ENCODE results near the gene PCSK1.

The PCSK1 gene

GRCh38 chr5:96433066-96433447, at the start of gene PCSK1:
PCSK1 (minus strand) TSS chr5:96433248; CDS start chr5:96433042, 206 bp downstream.
- Histone ChIP-seq H3K4me3 (ENCODE audit: low read length) (peak within 1 kb of the TSS; percentile 33), H3K4me1 (ENCODE audit: insufficient read depth, low read length) (peaks cover 14% of the 10 kb centered on the region), H3K9me3 (ENCODE audit: low read length) (no peaks in the 10 kb centered on the region), H3K27me3 (ENCODE audit: insufficient read depth, low read length) (peaks cover 38% of the 10 kb centered on the region), H3K36me3 (ENCODE audit: insufficient read depth, low read length) (no peaks in the 10 kb centered on the region), H2AFZ (ENCODE audit: low read depth, low read length) (peak within 1 kb of the TSS; percentile 23)

GRCh38 chr5:96481867-96482266, 48.8 kb upstream of the PCSK1 start:
- H3K36me3 ChIP-seq (ENCODE audit: insufficient read depth, low read length), result no peaks in the 10 kb centered on the region
- no peak overlapping the region for H2AFZ ChIP-seq (ENCODE audit: low read depth, low read length)
- peaks cover 4% of the 10 kb centered on the region for H3K27me3 ChIP-seq (ENCODE audit: insufficient read depth, low read length)
- no peaks in the 10 kb centered on the region for H3K9me3 ChIP-seq (ENCODE audit: low read length)
- H3K4me3 ChIP-seq (ENCODE audit: low read length), result no peak overlapping the region
- no peaks in the 10 kb centered on the region for H3K4me1 ChIP-seq (ENCODE audit: insufficient read depth, low read length)

DNA sequence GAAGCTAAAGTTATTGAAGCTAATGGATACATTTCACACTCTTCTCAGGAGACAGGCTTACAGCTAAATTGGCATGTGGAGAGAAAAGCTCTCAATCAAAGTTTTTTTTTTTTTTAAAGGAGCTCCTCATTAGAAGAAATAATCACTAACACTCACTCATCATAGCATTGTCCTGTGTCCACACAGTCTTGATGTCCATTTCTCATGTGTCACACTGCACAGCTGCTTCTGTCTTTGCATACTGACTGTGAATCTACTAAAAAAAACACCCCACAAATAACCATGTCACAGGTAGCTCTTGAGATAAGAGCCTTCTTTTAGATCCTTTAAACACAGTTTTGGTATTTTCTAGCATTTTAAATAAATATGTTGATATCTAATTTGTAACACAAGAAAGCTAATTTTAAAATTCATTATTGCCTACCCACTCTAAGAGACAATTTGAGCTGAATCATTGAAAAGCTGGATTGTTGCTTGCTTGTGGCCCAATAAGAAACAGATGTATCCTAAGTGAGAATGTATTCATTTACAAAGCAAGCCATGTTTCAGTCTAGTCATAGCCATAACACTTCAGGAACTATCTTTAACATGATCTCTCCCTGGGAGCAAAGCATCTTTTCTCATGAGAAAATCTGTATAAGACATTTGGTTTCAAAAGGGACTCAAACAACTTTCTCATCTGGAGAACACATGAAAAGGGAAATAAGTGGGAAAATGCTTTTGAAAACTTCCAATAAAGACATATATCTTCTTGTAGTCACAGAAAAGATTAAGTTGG, 48.1 kb upstream of the PCSK1 start:
- Histone ChIP-seq H3K36me3 (ENCODE audit: insufficient read depth, low read length) (no peaks in the 10 kb centered on the region), H3K4me1 (ENCODE audit: insufficient read depth, low read length) (no peaks in the 10 kb centered on the region), H3K27me3 (ENCODE audit: insufficient read depth, low read length) (peaks cover 4% of the 10 kb centered on the region), H3K9me3 (ENCODE audit: low read length) (no peaks in the 10 kb centered on the region), H3K4me3 (ENCODE audit: low read length) (no peak overlapping the region), H2AFZ (ENCODE audit: low read depth, low read length) (no peak overlapping the region)

DNA sequence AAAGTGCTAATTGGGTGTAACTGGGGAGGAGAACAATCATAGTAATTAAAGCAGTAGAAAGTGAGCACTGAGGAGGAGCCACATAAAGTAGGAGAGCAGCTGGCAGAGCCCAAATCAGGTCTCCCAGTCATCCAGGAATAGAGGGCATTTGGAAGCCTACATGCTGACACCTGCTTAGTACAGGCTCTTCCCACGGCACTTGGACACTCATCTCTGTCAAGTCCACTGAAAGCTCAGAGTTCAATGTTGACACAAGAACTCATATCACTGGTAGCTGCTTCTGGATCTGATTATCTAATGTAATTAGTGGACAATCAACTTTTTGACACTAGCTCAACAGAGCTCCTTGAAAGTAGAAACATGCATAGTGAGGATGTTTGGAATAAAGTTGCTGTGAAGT, 45.9 kb upstream of the PCSK1 start:
- Histone ChIP-seq H3K4me1 (ENCODE audit: insufficient read depth, low read length) (no peaks in the 10 kb centered on the region), H3K9me3 (ENCODE audit: low read length) (no peaks in the 10 kb centered on the region), H3K4me3 (ENCODE audit: low read length) (no peak overlapping the region), H2AFZ (ENCODE audit: low read depth, low read length) (no peak overlapping the region), H3K27me3 (ENCODE audit: insufficient read depth, low read length) (no peaks in the 10 kb centered on the region), H3K36me3 (ENCODE audit: insufficient read depth, low read length) (no peaks in the 10 kb centered on the region)

DNA sequence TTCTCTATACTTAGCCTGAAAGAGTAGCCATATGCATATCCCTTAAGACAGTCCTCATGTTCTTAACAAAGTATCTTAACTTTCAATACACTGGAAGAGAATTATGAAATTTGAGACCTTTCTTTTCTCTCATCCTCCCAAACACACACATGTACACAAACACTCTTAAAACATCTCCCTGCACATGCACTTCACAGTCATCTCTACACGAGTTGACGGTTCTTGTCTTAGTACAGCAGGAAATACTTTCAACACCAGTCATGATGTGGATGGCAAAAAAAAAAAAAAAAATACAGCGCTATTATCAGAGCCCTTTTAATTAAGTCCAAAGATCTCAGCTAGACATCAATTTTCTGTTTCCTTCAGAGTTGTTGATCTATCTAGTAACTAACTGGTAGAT, 43.6 kb upstream of the PCSK1 start:
- Histone ChIP-seq H3K4me3 (ENCODE audit: low read length) (no peak overlapping the region), H3K36me3 (ENCODE audit: insufficient read depth, low read length) (no peaks in the 10 kb centered on the region), H2AFZ (ENCODE audit: low read depth, low read length) (no peak overlapping the region), H3K4me1 (ENCODE audit: insufficient read depth, low read length) (no peaks in the 10 kb centered on the region), H3K27me3 (ENCODE audit: insufficient read depth, low read length) (no peaks in the 10 kb centered on the region), H3K9me3 (ENCODE audit: low read length) (no peaks in the 10 kb centered on the region)

DNA sequence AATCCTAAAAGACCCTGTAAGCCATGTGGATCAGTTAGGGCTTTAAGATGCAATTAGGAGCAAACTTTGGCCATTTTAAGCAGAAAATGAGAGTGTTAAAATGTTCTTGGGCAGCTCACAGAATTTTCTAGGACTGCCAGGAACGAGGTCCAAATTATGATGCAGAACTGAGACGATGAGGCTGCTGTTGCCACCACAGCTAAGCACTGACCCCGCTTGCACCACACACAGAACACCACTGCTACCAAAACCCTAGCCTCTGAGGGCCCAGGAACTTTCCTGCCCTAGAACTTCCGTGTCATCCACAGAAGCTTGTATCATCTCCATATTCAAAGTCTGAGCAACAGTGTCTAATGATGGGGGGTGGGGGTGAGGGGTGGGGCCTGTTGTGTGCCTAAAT, 41.0 kb upstream of the PCSK1 start:
- Histone ChIP-seq H3K36me3 (ENCODE audit: insufficient read depth, low read length) (no peaks in the 10 kb centered on the region), H3K4me3 (ENCODE audit: low read length) (no peak overlapping the region), H2AFZ (ENCODE audit: low read depth, low read length) (no peak overlapping the region), H3K9me3 (ENCODE audit: low read length) (no peaks in the 10 kb centered on the region), H3K4me1 (ENCODE audit: insufficient read depth, low read length) (peaks cover 12% of the 10 kb centered on the region), H3K27me3 (ENCODE audit: insufficient read depth, low read length) (no peaks in the 10 kb centered on the region)

GRCh38 chr5:96473155-96473554, 40.1 kb upstream of the PCSK1 start:
- peaks cover 12% of the 10 kb centered on the region for H3K4me1 ChIP-seq (ENCODE audit: insufficient read depth, low read length)
- no peaks in the 10 kb centered on the region for H3K9me3 ChIP-seq (ENCODE audit: low read length)
- no peak overlapping the region for H3K4me3 ChIP-seq (ENCODE audit: low read length)
- H3K36me3 ChIP-seq (ENCODE audit: insufficient read depth, low read length), result no peaks in the 10 kb centered on the region
- H3K27me3 ChIP-seq (ENCODE audit: insufficient read depth, low read length), result no peaks in the 10 kb centered on the region
- no peak overlapping the region for H2AFZ ChIP-seq (ENCODE audit: low read depth, low read length)

DNA sequence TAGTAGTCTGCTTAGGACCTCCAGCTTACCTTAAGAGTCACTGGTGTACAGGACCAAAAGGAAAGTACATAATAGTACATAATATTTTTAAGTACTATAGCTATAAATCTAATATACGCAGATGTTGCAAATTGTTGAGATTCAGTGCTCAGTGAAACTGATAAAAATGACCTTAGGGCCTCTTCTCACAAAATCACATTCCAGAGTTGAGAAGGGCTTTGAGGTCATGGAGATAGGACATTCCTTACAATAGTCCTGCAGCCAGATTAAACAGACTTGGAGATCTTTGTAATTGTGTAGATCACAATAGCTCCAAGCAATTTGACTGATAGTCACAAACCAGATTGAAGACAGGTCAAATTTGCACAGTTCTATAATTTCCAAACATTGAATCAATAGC, 37.7 kb upstream of the PCSK1 start:
- Histone ChIP-seq H3K4me1 (ENCODE audit: insufficient read depth, low read length) (peaks cover 12% of the 10 kb centered on the region), H3K36me3 (ENCODE audit: insufficient read depth, low read length) (no peaks in the 10 kb centered on the region), H2AFZ (ENCODE audit: low read depth, low read length) (no peak overlapping the region), H3K27me3 (ENCODE audit: insufficient read depth, low read length) (no peaks in the 10 kb centered on the region), H3K4me3 (ENCODE audit: low read length) (no peak overlapping the region), H3K9me3 (ENCODE audit: low read length) (no peaks in the 10 kb centered on the region)

DNA sequence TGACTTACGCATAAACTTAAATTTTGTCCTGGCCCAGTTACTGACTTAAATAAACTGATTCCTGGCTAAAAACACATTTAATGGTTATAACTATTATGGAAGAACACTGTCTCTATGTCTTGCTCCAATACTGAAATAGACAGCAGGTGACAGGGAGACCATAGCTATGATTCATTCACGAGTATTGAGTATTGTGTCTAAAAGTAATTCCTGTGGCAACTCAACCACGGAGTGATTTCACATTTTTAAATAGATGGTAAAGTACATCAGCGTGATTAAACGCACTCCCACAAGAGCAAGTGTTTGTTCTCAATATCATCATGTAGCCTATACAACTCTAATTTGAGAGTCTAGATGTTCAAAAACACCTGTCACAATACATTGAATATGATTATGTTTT, 35.9 kb upstream of the PCSK1 start:
- Histone ChIP-seq H3K27me3 (ENCODE audit: insufficient read depth, low read length) (no peaks in the 10 kb centered on the region), H3K9me3 (ENCODE audit: low read length) (no peaks in the 10 kb centered on the region), H2AFZ (ENCODE audit: low read depth, low read length) (no peak overlapping the region), H3K36me3 (ENCODE audit: insufficient read depth, low read length) (no peaks in the 10 kb centered on the region), H3K4me1 (ENCODE audit: insufficient read depth, low read length) (peaks cover 12% of the 10 kb centered on the region), H3K4me3 (ENCODE audit: low read length) (no peak overlapping the region)

DNA sequence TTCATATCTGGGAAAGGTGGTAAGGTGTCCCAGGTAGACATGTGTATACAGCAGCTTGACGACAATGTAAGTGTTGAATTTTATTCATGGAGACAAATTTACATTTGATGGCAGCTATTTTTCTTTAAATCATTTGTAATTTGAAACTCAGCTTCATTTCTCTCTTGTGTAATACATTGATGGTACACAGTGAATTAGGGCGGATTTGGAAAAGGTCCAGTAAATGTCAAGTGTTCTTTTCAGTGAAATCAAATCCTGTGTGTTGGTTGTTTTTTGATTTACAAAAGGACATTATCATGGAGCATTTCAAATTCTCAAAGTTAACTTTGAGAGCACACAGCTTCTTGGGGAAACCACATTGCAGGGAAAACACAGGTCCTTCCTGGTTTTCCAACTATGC, 30.0 kb upstream of the PCSK1 start:
- Histone ChIP-seq H3K4me1 (ENCODE audit: insufficient read depth, low read length) (no peaks in the 10 kb centered on the region), H3K27me3 (ENCODE audit: insufficient read depth, low read length) (peaks cover 4% of the 10 kb centered on the region), H3K9me3 (ENCODE audit: low read length) (no peaks in the 10 kb centered on the region), H3K36me3 (ENCODE audit: insufficient read depth, low read length) (no peaks in the 10 kb centered on the region), H2AFZ (ENCODE audit: low read depth, low read length) (no peak overlapping the region), H3K4me3 (ENCODE audit: low read length) (no peak overlapping the region)

- Histone ChIP-seq H2AFZ (ENCODE audit: low read depth, low read length) (no peak overlapping the region), H3K36me3 (ENCODE audit: insufficient read depth, low read length) (no peaks in the 10 kb centered on the region), H3K4me3 (ENCODE audit: low read length) (no peak overlapping the region), H3K4me1 (ENCODE audit: insufficient read depth, low read length) (no peaks in the 10 kb centered on the region), H3K27me3 (ENCODE audit: insufficient read depth, low read length) (peaks cover 4% of the 10 kb centered on the region), H3K9me3 (ENCODE audit: low read length) (no peaks in the 10 kb centered on the region)
Observed at GRCh38 chr5:96459313-96460121, 26.5 kb upstream of the PCSK1 start.

- Histone ChIP-seq H2AFZ (ENCODE audit: low read depth, low read length) (no peak overlapping the region), H3K4me3 (ENCODE audit: low read length) (no peak overlapping the region), H3K4me1 (ENCODE audit: insufficient read depth, low read length) (no peaks in the 10 kb centered on the region), H3K36me3 (ENCODE audit: insufficient read depth, low read length) (no peaks in the 10 kb centered on the region), H3K9me3 (ENCODE audit: low read length) (no peaks in the 10 kb centered on the region), H3K27me3 (ENCODE audit: insufficient read depth, low read length) (peaks cover 4% of the 10 kb centered on the region)
Observed at GRCh38 chr5:96458176-96458575, 25.1 kb upstream of the PCSK1 start.

- no peaks in the 10 kb centered on the region for H3K9me3 ChIP-seq (ENCODE audit: low read length)
- no peaks in the 10 kb centered on the region for H3K36me3 ChIP-seq (ENCODE audit: insufficient read depth, low read length)
- no peak overlapping the region for H3K4me3 ChIP-seq (ENCODE audit: low read length)
- H3K27me3 ChIP-seq (ENCODE audit: insufficient read depth, low read length), result peaks cover 4% of the 10 kb centered on the region
- no peak overlapping the region for H2AFZ ChIP-seq (ENCODE audit: low read depth, low read length)
- no peaks in the 10 kb centered on the region for H3K4me1 ChIP-seq (ENCODE audit: insufficient read depth, low read length)
Observed at GRCh38 chr5:96455789-96456188, 22.7 kb upstream of the PCSK1 start.

All from neuron (in vitro differentiated cells).